HEK293 (cell line): Measurements from ENCODE around the gene GTF2H3.

ENCODE experiments used
- GLIS1 ChIP-seq: fragments of 450-650 bp; formaldehyde crosslinking; IDR thresholded peaks from 2 replicates; pipeline ENCODE4 v1.5.1; 2016; ENCODE audit warnings: missing biosample characterization, missing genetic modification characterization
- GLIS2 ChIP-seq: fragments of 450-650 bp; formaldehyde crosslinking; IDR thresholded peaks from 2 replicates; pipeline ENCODE4 v1.5.1; 2016; ENCODE audit warnings: missing biosample characterization, missing genetic modification characterization
- INSM2 ChIP-seq: fragments of 450-650 bp; formaldehyde crosslinking; IDR thresholded peaks from 2 replicates; pipeline ENCODE4 v1.5.1; 2016; ENCODE audit warnings: missing biosample characterization, missing genetic modification characterization
- KLF8 ChIP-seq: fragments of 450-650 bp; formaldehyde crosslinking; IDR thresholded peaks from 2 replicates; pipeline ENCODE4 v1.5.1; 2016; ENCODE audit warnings: missing biosample characterization, missing genetic modification characterization
- OSR2 ChIP-seq: fragments of 450-650 bp; formaldehyde crosslinking; IDR thresholded peaks from 2 replicates; pipeline ENCODE4 v1.5.1; 2016; ENCODE audit warnings: missing biosample characterization, missing genetic modification characterization
- PRDM10 ChIP-seq: fragments of 450-650 bp; formaldehyde crosslinking; IDR thresholded peaks from 2 replicates; pipeline ENCODE4 v1.5.1; 2016; ENCODE audit warnings: missing biosample characterization, missing genetic modification characterization
- SALL2 ChIP-seq: fragments of 450-650 bp; formaldehyde crosslinking; IDR thresholded peaks from 2 replicates; pipeline ENCODE4 v1.5.0; 2017; ENCODE audit warnings: missing biosample characterization, mild to moderate bottlenecking, missing genetic modification characterization, borderline replicate concordance
- SETDB1 ChIP-seq: IDR thresholded peaks from one replicate; pipeline ENCODE4 v1.6.1; 2017; ENCODE audit warnings: mild to moderate bottlenecking, low read length, moderate library complexity, mixed read lengths; ENCODE audit not compliant: insufficient read length
- SP2 ChIP-seq: fragments of 450-650 bp; formaldehyde crosslinking; IDR thresholded peaks from 2 replicates; pipeline ENCODE4 v1.5.1; 2016; ENCODE audit warnings: missing biosample characterization, missing genetic modification characterization
- SP7 ChIP-seq: fragments of 450-650 bp; formaldehyde crosslinking; IDR thresholded peaks from 2 replicates; pipeline ENCODE4 v1.5.1; 2016; ENCODE audit warnings: missing biosample characterization, missing genetic modification characterization
- YY2 ChIP-seq: fragments of 450-650 bp; formaldehyde crosslinking; IDR thresholded peaks from 2 replicates; pipeline ENCODE4 v1.5.1; 2016; ENCODE audit warnings: missing biosample characterization, missing genetic modification characterization
- ZBTB7A ChIP-seq: fragments of 450-650 bp; formaldehyde crosslinking; IDR thresholded peaks from 2 replicates; pipeline ENCODE4 v1.5.1; 2016; ENCODE audit warnings: low read depth, missing biosample characterization, missing genetic modification characterization
- ZFP37 ChIP-seq: fragments of 450-650 bp; formaldehyde crosslinking; IDR thresholded peaks from 2 replicates; pipeline ENCODE4 v1.5.1; 2016; ENCODE audit warnings: missing biosample characterization, missing genetic modification characterization
- ZNF133 ChIP-seq: fragments of 450-650 bp; formaldehyde crosslinking; IDR thresholded peaks from 2 replicates; pipeline ENCODE4 v1.5.1; 2016; ENCODE audit warnings: missing biosample characterization, missing genetic modification characterization
- ZNF169 ChIP-seq: fragments of 450-650 bp; formaldehyde crosslinking; IDR thresholded peaks from 2 replicates; pipeline ENCODE4 v1.5.1; 2016; ENCODE audit warnings: missing biosample characterization, missing genetic modification characterization
- ZNF292 ChIP-seq: fragments of 450-650 bp; formaldehyde crosslinking; IDR thresholded peaks from 2 replicates; pipeline ENCODE4 v1.5.1; 2016; ENCODE audit warnings: low read depth, missing biosample characterization, missing genetic modification characterization, borderline replicate concordance
- ZNF362 ChIP-seq: fragments of 450-650 bp; formaldehyde crosslinking; IDR thresholded peaks from 2 replicates; pipeline ENCODE4 v1.5.1; 2016; ENCODE audit warnings: missing biosample characterization, missing genetic modification characterization
- ZNF37A ChIP-seq: fragments of 450-650 bp; IDR thresholded peaks from 2 replicates; pipeline ENCODE4 v1.5.1; 2018; ENCODE audit warnings: missing biosample characterization, missing genetic modification characterization
- ZNF391 ChIP-seq: fragments of 450-650 bp; formaldehyde crosslinking; IDR thresholded peaks from 2 replicates; pipeline ENCODE4 v1.5.1; 2016; ENCODE audit warnings: low read depth, missing biosample characterization, missing genetic modification characterization, borderline replicate concordance
- ZNF394 ChIP-seq: fragments of 450-650 bp; formaldehyde crosslinking; IDR thresholded peaks from 2 replicates; pipeline ENCODE4 v1.5.1; 2016; ENCODE audit warnings: missing biosample characterization, missing genetic modification characterization, mild to moderate bottlenecking, moderate library complexity, borderline replicate concordance
- ZNF48 ChIP-seq: fragments of 450-650 bp; formaldehyde crosslinking; IDR thresholded peaks from 2 replicates; pipeline ENCODE4 v1.5.1; 2016; ENCODE audit warnings: missing biosample characterization, missing genetic modification characterization
- ZNF518A ChIP-seq: fragments of 450-650 bp; formaldehyde crosslinking; conservative IDR thresholded peaks from 2 replicates; pipeline ENCODE4 v1.5.1; 2016; ENCODE audit warnings: low read depth, missing biosample characterization, missing genetic modification characterization
- ZNF544 ChIP-seq: fragments of 450-650 bp; formaldehyde crosslinking; IDR thresholded peaks from 2 replicates; pipeline ENCODE4 v1.5.0; 2017; ENCODE audit warnings: missing biosample characterization, missing genetic modification characterization
- ZNF624 ChIP-seq: fragments of 450-650 bp; formaldehyde crosslinking; IDR thresholded peaks from 2 replicates; pipeline ENCODE4 v1.5.1; 2017; ENCODE audit warnings: missing biosample characterization, missing genetic modification characterization
- ZNF626 ChIP-seq: fragments of 450-650 bp; sonication (Bioruptor Pico); formaldehyde crosslinking; IDR thresholded peaks from 2 replicates; pipeline ENCODE4 v1.5.1; 2018; ENCODE audit warnings: missing biosample characterization, missing genetic modification characterization, inconsistent platforms
- ZNF629 ChIP-seq: fragments of 450-650 bp; formaldehyde crosslinking; IDR thresholded peaks from 2 replicates; pipeline ENCODE4 v1.5.1; 2017; ENCODE audit warnings: missing biosample characterization, missing genetic modification characterization
- ZNF660 ChIP-seq: fragments of 450-650 bp; IDR thresholded peaks from 2 replicates; pipeline ENCODE4 v1.5.1; 2018; ENCODE audit warnings: missing biosample characterization, mild to moderate bottlenecking, missing genetic modification characterization
- ZNF76 ChIP-seq: fragments of 450-650 bp; formaldehyde crosslinking; IDR thresholded peaks from 2 replicates; pipeline ENCODE4; 2016; ENCODE audit warnings: low read depth, missing biosample characterization, missing genetic modification characterization, borderline replicate concordance
- ZSCAN23 ChIP-seq: fragments of 450-650 bp; formaldehyde crosslinking; IDR thresholded peaks from 2 replicates; pipeline ENCODE4 v1.5.1; 2016; ENCODE audit warnings: missing biosample characterization, missing genetic modification characterization

The GTF2H3 gene

GRCh38 chr12:123601602-123602489, 31.8 kb upstream of the GTF2H3 start, which contains the start of gene DDX55 (continued):
- peak; percentile 70; the same call in 1 of the 2 replicates for TF ChIP-seq PRDM10 (tag by site-specific recombination)
- peak; percentile 87 for TF ChIP-seq ZBTB7A (tag by site-specific recombination)
- TF ChIP-seq SP7 (tag by site-specific recombination): peak; percentile 96
- TF ChIP-seq ZNF391 (tag by site-specific recombination): peak; percentile 100; the same call in 1 of the 2 replicates
- peak; percentile 98 for TF ChIP-seq ZNF660
- TF ChIP-seq ZNF626 (tag by site-specific recombination): no peak
- peak; percentile 96 for TF ChIP-seq GLIS1 (tag by site-specific recombination)
- TF ChIP-seq ZNF629 (tag by site-specific recombination): peak; percentile 90
- TF ChIP-seq ZNF518A: peak; percentile 76
- TF ChIP-seq YY2 (tag by site-specific recombination): peak; percentile 94
- no peak for TF ChIP-seq ZNF48
- TF ChIP-seq ZFP37 (tag by site-specific recombination): peak; percentile 99
- TF ChIP-seq KLF8: peak; percentile 96
- TF ChIP-seq ZNF362 (tag by site-specific recombination): no peak
- peak; percentile 91; the same call in 1 of the 2 replicates for TF ChIP-seq ZSCAN23 (tag by site-specific recombination)
- TF ChIP-seq GLIS2: peak; percentile 93
- TF ChIP-seq ZNF169 (tag by site-specific recombination): no peak
- peak; percentile 93 for TF ChIP-seq ZNF76 (tag by site-specific recombination)
- TF ChIP-seq ZNF624 (tag by site-specific recombination): 0 out of 2 replicates have a peak, but pooled peaks have one; percentile 38
- no peak for TF ChIP-seq ZNF37A (tag by site-specific recombination)
- peak; percentile 95 for TF ChIP-seq INSM2 (tag by site-specific recombination)
- TF ChIP-seq OSR2 (tag by site-specific recombination): peak; percentile 71
- TF ChIP-seq ZNF394 (tag by site-specific recombination): peak; percentile 88
- TF ChIP-seq ZNF292: no peak
- TF ChIP-seq SETDB1: no peak
- peak; percentile 70; the same call in 1 of the 2 replicates for TF ChIP-seq SALL2 (tag by site-specific recombination)
- TF ChIP-seq ZNF544 (tag by site-specific recombination): no peak
- TF ChIP-seq ZNF133: no peak
- TF ChIP-seq SP2 (tag by site-specific recombination): peak; percentile 88
